Measurements from ENCODE around the gene FUZ. TPM values are rescaled to one million over a fixed set of nuclear protein-coding genes. Genes with fewer than 3 reads are reported as not detected.

The FUZ gene
- total and polyA plus RNA-seq, 2 experiments from 2014 or later: 11.7 to 21.1 TPM

GRCh38 chr19:49764341-49764740 lies 48.8 kb downstream of the FUZ start:
- Histone ChIP-seq H3K79me2 (ENCODE audit: insufficient read depth) (peaks cover 25% of the 10 kb centered on the region), H3K4me3 (no peak overlapping the region), H3K4me1 (ENCODE audit: insufficient read depth) (peaks cover 28% of the 10 kb centered on the region), H3K9me2 (ENCODE audit: insufficient read depth) (no peaks in the 10 kb centered on the region), H4K20me1 (ENCODE audit: insufficient read depth) (no peaks in the 10 kb centered on the region), H3K4me2 (ENCODE audit: unreplicated experiment) (no peak overlapping the region), H3K27me3 (replicated peaks; ENCODE audit: insufficient read depth) (no peaks in the 10 kb centered on the region), H3K9ac (no peak overlapping the region), H3K9me3 (ENCODE audit: low read depth) (no peaks in the 10 kb centered on the region), H3F3A (ENCODE audit: insufficient read depth) (peaks cover 13% of the 10 kb centered on the region), H2AFZ (no peak overlapping the region), H3K27ac (no peak overlapping the region), H3K36me3 (ENCODE audit: low read depth) (no peaks in the 10 kb centered on the region)
- 89 to 92% methylated on average over 8 of the region's 8 CpGs for WGBS, 2 experiments (ENCODE audit: low coverage in 1 of 2, low lambda C conversion rate in 2 of 2, missing lambda C conversion rate in 2 of 2)
- TF ChIP-seq EZH2phosphoT487 (IDR thresholded peaks at IDR 0.05; ENCODE audit: insufficient read depth, low read depth): no peak
- TF ChIP-seq EZH2 (IDR thresholded peaks at IDR 0.05; ENCODE audit: insufficient read depth, poor library complexity, severe bottlenecking): no peak
- in situ Hi-C loops (cut with MboI): no loop called here
- DNase-seq: no peak

DNA sequence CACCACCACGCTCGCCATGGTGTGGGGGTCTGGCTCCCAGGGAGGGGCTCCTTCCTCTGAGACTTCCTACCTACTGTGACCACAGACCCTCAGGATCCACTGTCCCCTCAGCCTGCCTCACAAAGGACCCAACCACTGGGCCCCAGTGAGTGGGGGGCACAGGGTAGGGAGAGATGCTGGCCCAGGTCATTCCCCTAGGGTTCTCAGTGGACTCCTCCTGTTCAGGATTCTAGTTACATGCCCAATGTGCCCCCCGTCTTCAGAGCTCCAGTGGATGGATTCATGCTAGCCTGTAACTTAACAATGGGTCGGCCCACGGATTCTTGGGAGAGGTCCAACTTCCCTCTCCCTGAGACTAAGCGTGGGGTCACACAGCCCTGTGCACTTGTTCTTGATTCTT lies 49.9 kb downstream of the FUZ start, which contains the start of gene TSKS:
TSKS (minus strand) TSS at position 77 of the 400 bp plus-strand sequence; CDS start at position 18, 59 bp downstream.
- Histone ChIP-seq H3K79me2 (ENCODE audit: insufficient read depth) (peaks cover 14% of the 10 kb centered on the region), H3K9me2 (ENCODE audit: insufficient read depth) (no peaks in the 10 kb centered on the region), H3K4me1 (ENCODE audit: insufficient read depth) (peaks cover 28% of the 10 kb centered on the region), H3K9ac (peak within 1 kb of the TSS; percentile 71; the same call in 1 of the 2 replicates), H3K27ac (peak within 1 kb of the TSS; percentile 72), H3K4me2 (ENCODE audit: unreplicated experiment) (no peak within 1 kb of the TSS), H3K27me3 (replicated peaks; ENCODE audit: insufficient read depth) (no peaks in the 10 kb centered on the region), H3K36me3 (ENCODE audit: low read depth) (no peaks in the 10 kb centered on the region), H4K20me1 (ENCODE audit: insufficient read depth) (no peaks in the 10 kb centered on the region), H3F3A (ENCODE audit: insufficient read depth) (peaks cover 13% of the 10 kb centered on the region), H2AFZ (peak within 1 kb of the TSS; percentile 99), H3K4me3 (no peak within 1 kb of the TSS), H3K9me3 (ENCODE audit: low read depth) (no peaks in the 10 kb centered on the region)
- 81 to 88% methylated on average over 6 of the region's 6 CpGs for WGBS, 2 experiments (ENCODE audit: low coverage in 1 of 2, low lambda C conversion rate in 2 of 2, missing lambda C conversion rate in 2 of 2)
- in situ Hi-C loops (cut with MboI): no loop called here
- DNase-seq: no peak
- TF ChIP-seq EZH2 (IDR thresholded peaks at IDR 0.05; ENCODE audit: insufficient read depth, poor library complexity, severe bottlenecking): no peak
- no peak for TF ChIP-seq EZH2phosphoT487 (IDR thresholded peaks at IDR 0.05; ENCODE audit: insufficient read depth, low read depth)

DNA sequence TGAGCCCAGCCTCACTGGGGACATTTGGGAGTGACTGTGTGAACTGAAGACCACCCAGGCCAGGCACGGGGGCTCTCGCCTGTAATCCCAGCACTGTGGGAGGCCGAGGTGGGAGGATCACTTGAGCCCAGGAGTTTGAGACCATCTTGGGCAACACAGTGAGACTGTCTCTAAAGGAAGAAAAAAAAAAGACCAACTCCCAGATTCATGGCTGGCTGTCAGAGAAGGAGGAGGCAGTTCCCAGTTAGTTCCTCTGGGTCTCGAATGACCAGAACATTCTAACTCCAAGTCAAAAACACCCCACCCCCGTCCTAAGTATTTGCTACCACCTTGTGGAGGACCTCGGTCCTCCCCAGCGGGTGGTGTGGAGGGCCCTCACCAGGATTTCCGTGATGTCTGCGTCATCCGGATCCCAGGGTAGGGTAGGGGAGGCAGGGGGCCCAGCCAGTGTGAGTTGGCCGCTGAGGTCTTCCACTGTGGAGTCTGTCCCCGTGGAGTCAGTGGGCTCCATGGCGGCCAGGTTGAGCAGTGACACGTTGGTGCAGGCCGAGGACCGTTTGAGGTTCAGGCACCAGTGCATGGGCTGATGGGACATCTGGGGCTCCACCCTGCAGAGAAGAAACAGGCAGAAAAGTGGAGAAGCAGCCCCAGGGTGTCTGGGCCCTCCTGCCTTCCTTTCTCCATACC lies 51.3 kb downstream of the FUZ start:
- no peak for TF ChIP-seq EZH2 (IDR thresholded peaks at IDR 0.05; ENCODE audit: insufficient read depth, poor library complexity, severe bottlenecking)
- no peak for TF ChIP-seq EZH2phosphoT487 (IDR thresholded peaks at IDR 0.05; ENCODE audit: insufficient read depth, low read depth)
- in situ Hi-C loops (cut with MboI): no loop called here
- H3K79me2 ChIP-seq (ENCODE audit: insufficient read depth): no peaks in the 10 kb centered on the region
- DNase-seq: peak; percentile 86
- no peaks in the 10 kb centered on the region for H3K9me2 ChIP-seq (ENCODE audit: insufficient read depth)
- no peaks in the 10 kb centered on the region for H3K27me3 ChIP-seq (replicated peaks; ENCODE audit: insufficient read depth)
- peak overlapping the region; percentile 72 for H3K27ac ChIP-seq
- peak overlapping the region; percentile 99 for H2AFZ ChIP-seq
- no peak overlapping the region for H3K4me3 ChIP-seq
- H3K36me3 ChIP-seq (ENCODE audit: low read depth): no peaks in the 10 kb centered on the region
- peaks cover 17% of the 10 kb centered on the region for H3F3A ChIP-seq (ENCODE audit: insufficient read depth)
- no peaks in the 10 kb centered on the region for H4K20me1 ChIP-seq (ENCODE audit: insufficient read depth)
- H3K4me1 ChIP-seq (ENCODE audit: insufficient read depth): peaks cover 32% of the 10 kb centered on the region
- H3K4me2 ChIP-seq (ENCODE audit: unreplicated experiment): no peak overlapping the region
- no peaks in the 10 kb centered on the region for H3K9me3 ChIP-seq (ENCODE audit: low read depth)
- 17 to 24% methylated on average over 16 of the region's 16 CpGs for WGBS, 2 experiments (ENCODE audit: low coverage in 1 of 2, low lambda C conversion rate in 2 of 2, missing lambda C conversion rate in 2 of 2)
- peak overlapping the region; percentile 71 for H3K9ac ChIP-seq

DNA sequence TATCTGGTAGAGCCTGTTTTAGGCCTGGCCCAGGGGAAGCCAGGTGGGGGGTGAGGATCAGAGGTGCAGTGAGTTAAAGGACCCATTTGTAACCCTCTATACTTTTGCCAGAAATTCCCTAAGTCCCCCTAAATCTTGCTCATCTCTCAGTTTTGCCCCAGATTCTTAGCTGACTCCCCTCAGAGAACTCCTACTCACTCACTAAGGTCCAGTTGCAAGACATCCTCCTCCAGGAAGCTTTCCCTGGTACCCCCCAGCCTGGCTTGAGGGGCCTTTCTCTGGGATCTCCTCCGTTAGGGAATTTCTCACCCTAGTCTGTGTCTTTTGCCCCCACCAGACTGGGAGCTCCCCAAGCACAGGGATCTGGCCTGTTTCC lies 51.9 kb downstream of the FUZ start:
- in situ Hi-C loops (cut with MboI): no loop called here
- no peak for DNase-seq

More for the DNA sequence above, 51.9 kb downstream of the FUZ start:
- H3K4me1 ChIP-seq (ENCODE audit: insufficient read depth): peaks cover 38% of the 10 kb centered on the region
- no peaks in the 10 kb centered on the region for H3K9me3 ChIP-seq (ENCODE audit: low read depth)
- 87 to 100% methylated on average over 1 of the region's 1 CpG for WGBS, 2 experiments (ENCODE audit: low coverage in 1 of 2, low lambda C conversion rate in 2 of 2, missing lambda C conversion rate in 2 of 2)
- H4K20me1 ChIP-seq (ENCODE audit: insufficient read depth): no peaks in the 10 kb centered on the region
- peak overlapping the region; percentile 72 for H3K27ac ChIP-seq
- H3K4me2 ChIP-seq (ENCODE audit: unreplicated experiment): no peak overlapping the region
- peaks cover 22% of the 10 kb centered on the region for H3F3A ChIP-seq (ENCODE audit: insufficient read depth)
- H3K27me3 ChIP-seq (replicated peaks; ENCODE audit: insufficient read depth): no peaks in the 10 kb centered on the region
- H2AFZ ChIP-seq: peak overlapping the region; percentile 99
- TF ChIP-seq EZH2 (IDR thresholded peaks at IDR 0.05; ENCODE audit: insufficient read depth, poor library complexity, severe bottlenecking) (no peak), EZH2phosphoT487 (IDR thresholded peaks at IDR 0.05; ENCODE audit: insufficient read depth, low read depth) (no peak)
- H3K79me2 ChIP-seq (ENCODE audit: insufficient read depth): no peaks in the 10 kb centered on the region
- no peaks in the 10 kb centered on the region for H3K36me3 ChIP-seq (ENCODE audit: low read depth)
- no peak overlapping the region for H3K4me3 ChIP-seq
- no peaks in the 10 kb centered on the region for H3K9me2 ChIP-seq (ENCODE audit: insufficient read depth)
- H3K9ac ChIP-seq: peak overlapping the region; percentile 71

Data from GM23248 (cell line).